ENCODE data around the gene VSIG10. TPM values are rescaled to one million over a fixed set of nuclear protein-coding genes. Genes with fewer than 3 reads are reported as not detected.

The VSIG10 gene
- polyA plus RNA-seq, 1 donor (not counting 4 experiments of a cell fraction or from before 2014, with no cell fraction given), result 11.4 TPM

- TF ChIP-seq EZH2 (IDR thresholded peaks at IDR 0.05; ENCODE audit: low read length), result no peak
- TF ChIP-seq, protein P1, sequence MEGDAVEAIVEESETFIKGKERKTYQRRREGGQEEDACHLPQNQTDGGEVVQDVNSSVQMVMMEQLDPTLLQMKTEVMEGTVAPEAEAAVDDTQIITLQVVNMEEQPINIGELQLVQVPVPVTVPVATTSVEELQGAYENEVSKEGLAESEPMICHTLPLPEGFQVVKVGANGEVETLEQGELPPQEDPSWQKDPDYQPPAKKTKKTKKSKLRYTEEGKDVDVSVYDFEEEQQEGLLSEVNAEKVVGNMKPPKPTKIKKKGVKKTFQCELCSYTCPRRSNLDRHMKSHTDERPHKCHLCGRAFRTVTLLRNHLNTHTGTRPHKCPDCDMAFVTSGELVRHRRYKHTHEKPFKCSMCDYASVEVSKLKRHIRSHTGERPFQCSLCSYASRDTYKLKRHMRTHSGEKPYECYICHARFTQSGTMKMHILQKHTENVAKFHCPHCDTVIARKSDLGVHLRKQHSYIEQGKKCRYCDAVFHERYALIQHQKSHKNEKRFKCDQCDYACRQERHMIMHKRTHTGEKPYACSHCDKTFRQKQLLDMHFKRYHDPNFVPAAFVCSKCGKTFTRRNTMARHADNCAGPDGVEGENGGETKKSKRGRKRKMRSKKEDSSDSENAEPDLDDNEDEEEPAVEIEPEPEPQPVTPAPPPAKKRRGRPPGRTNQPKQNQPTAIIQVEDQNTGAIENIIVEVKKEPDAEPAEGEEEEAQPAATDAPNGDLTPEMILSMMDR (optimal IDR thresholded peaks at IDR 0.05 in 1 of 3, IDR thresholded peaks at IDR 0.05 in 1 of 3, conservative IDR thresholded peaks at IDR 0.05 in 1 of 3; ENCODE audit: extremely low read depth in 1 of 3, insufficient read depth in 2 of 3, low read length in 3 of 3), result no peak
- Histone ChIP-seq H3K9ac (ENCODE audit: control insufficient read depth, extremely low read depth, insufficient read depth, low read length) (no peak overlapping the region), H3K4me2 (ENCODE audit: control insufficient read depth, extremely low read depth, insufficient read depth, low read depth, low read length) (no peak overlapping the region), H3K9me1 (ENCODE audit: control insufficient read depth, extremely low read depth, insufficient read depth, low read length) (peaks cover 4% of the 10 kb centered on the region), H3K4me1 (ENCODE audit: control insufficient read depth, extremely low read depth, insufficient read depth, low read length) (peaks cover 24% of the 10 kb centered on the region), H3K79me2 (ENCODE audit: control insufficient read depth, insufficient read depth, low read length) (no peaks in the 10 kb centered on the region), H3K36me3 (ENCODE audit: control insufficient read depth in 2 of 2, extremely low read depth in 1 of 2, insufficient read depth in 2 of 2, low read length in 2 of 2) (no peaks in the 10 kb centered on the region), H3K4me3 (ENCODE audit: control insufficient read depth in 2 of 3, extremely low read depth in 1 of 3, insufficient read depth in 2 of 3, low read depth in 1 of 3, low read length in 3 of 3) (no peak overlapping the region), H4K20me1 (ENCODE audit: control insufficient read depth, extremely low read depth, insufficient read depth, low read length) (no peaks in the 10 kb centered on the region), H3K9me3 (ENCODE audit: control insufficient read depth, low read depth, low read length) (no peaks in the 10 kb centered on the region), H2AFZ (ENCODE audit: control insufficient read depth, low read length) (no peak overlapping the region), H3K27me3 (ENCODE audit: control insufficient read depth, extremely low read depth, insufficient read depth, low read length) (no peaks in the 10 kb centered on the region), H3K27ac (ENCODE audit: control insufficient read depth, insufficient read depth, low read length) (no peak overlapping the region)
- dilution Hi-C loops (cut with MboI; ENCODE audit: extremely low pct_ligation_motif_present, low sequenced_read_pairs), result no loop called here
- DNase-seq (ENCODE audit: low read depth, low spot score), result no peak
- no peak for FAIRE-seq
These were observed 2.8 kb downstream of the VSIG10 start for GRCh38 chr12:118101051-118101450.

- FAIRE-seq (no peak), DNase-seq (ENCODE audit: low read depth, low spot score) (no peak)
- no peaks in the 10 kb centered on the region for H3K27me3 ChIP-seq (ENCODE audit: control insufficient read depth, extremely low read depth, insufficient read depth, low read length)
- no peak overlapping the region for H3K27ac ChIP-seq (ENCODE audit: control insufficient read depth, insufficient read depth, low read length)
- dilution Hi-C loops (cut with MboI; ENCODE audit: extremely low pct_ligation_motif_present, low sequenced_read_pairs), result no loop called here
- H3K79me2 ChIP-seq (ENCODE audit: control insufficient read depth, insufficient read depth, low read length), result no peaks in the 10 kb centered on the region
- H3K9me3 ChIP-seq (ENCODE audit: control insufficient read depth, low read depth, low read length), result no peaks in the 10 kb centered on the region
- peaks cover 20% of the 10 kb centered on the region for H3K4me1 ChIP-seq (ENCODE audit: control insufficient read depth, extremely low read depth, insufficient read depth, low read length)
- H3K36me3 ChIP-seq (ENCODE audit: control insufficient read depth in 2 of 2, extremely low read depth in 1 of 2, insufficient read depth in 2 of 2, low read length in 2 of 2), result no peaks in the 10 kb centered on the region
- TF ChIP-seq, protein P1 (optimal IDR thresholded peaks at IDR 0.05 in 1 of 3, IDR thresholded peaks at IDR 0.05 in 1 of 3, conservative IDR thresholded peaks at IDR 0.05 in 1 of 3; ENCODE audit: extremely low read depth in 1 of 3, insufficient read depth in 2 of 3, low read length in 3 of 3), result no peak
- TF ChIP-seq EZH2 (IDR thresholded peaks at IDR 0.05; ENCODE audit: low read length), result no peak
- H4K20me1 ChIP-seq (ENCODE audit: control insufficient read depth, extremely low read depth, insufficient read depth, low read length), result no peaks in the 10 kb centered on the region
- H2AFZ ChIP-seq (ENCODE audit: control insufficient read depth, low read length), result no peak overlapping the region
- H3K9ac ChIP-seq (ENCODE audit: control insufficient read depth, extremely low read depth, insufficient read depth, low read length), result no peak overlapping the region
- no peak overlapping the region for H3K4me3 ChIP-seq (ENCODE audit: control insufficient read depth in 2 of 3, extremely low read depth in 1 of 3, insufficient read depth in 2 of 3, low read depth in 1 of 3, low read length in 3 of 3)
- H3K4me2 ChIP-seq (ENCODE audit: control insufficient read depth, extremely low read depth, insufficient read depth, low read depth, low read length), result no peak overlapping the region
- peaks cover 4% of the 10 kb centered on the region for H3K9me1 ChIP-seq (ENCODE audit: control insufficient read depth, extremely low read depth, insufficient read depth, low read length)
These were observed 4.7 kb downstream of the VSIG10 start for GRCh38 chr12:118098911-118099671.
